Loucy (cell line): ENCODE results near the gene GPR39.

Experiments used
- CTCF ChIP-seq: fragments of 200-600 bp; sonication (generic); conservative IDR thresholded peaks from 2 replicates; pipeline ENCODE4 v1.5.1; 2014; ENCODE audit warnings: mild to moderate bottlenecking, antibody characterized with exemption, low read length
- EZH2phosphoT487 ChIP-seq: fragments of 200-600 bp; IDR thresholded peaks from 2 replicates; pipeline ENCODE4 v1.6.1; 2018; ENCODE audit warnings: antibody characterized with exemption, mild to moderate bottlenecking, moderate library complexity, borderline replicate concordance

- TF ChIP-seq CTCF = no peak
- no peak for TF ChIP-seq EZH2phosphoT487
Measured at GRCh38 chr2:132470746-132471145, 54.1 kb downstream of the GPR39 start.
